ENCODE measurements around the gene KREMEN1. TPM values are rescaled to one million over a fixed set of nuclear protein-coding genes. Genes with fewer than 3 reads are reported as not detected.

Gene KREMEN1
- total and polyA plus RNA-seq, 8 donors: 5.4 to 34.5 (median 11.6) TPM

DNA sequence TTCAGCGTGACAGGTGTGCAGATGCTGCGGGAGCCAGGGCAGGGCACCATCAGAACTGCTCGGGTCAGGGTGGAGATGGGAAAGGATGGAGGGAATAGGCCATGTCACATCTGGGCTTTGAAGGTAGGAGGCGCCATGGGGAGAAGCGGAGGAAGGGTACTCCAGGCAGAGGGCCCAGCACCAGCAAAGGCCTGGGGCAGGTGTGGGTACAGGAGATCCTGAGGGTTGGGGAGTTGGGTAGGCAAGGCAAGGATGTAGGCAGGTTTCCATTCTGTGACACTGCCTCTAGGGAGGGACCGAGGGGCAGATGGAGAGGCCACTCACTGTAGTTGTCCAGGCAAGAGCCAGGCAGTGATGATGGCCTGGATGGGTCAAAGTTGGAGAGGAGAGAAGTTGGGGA, 141.4 kb downstream of the KREMEN1 start:
- Histone ChIP-seq H3K27ac (no peak overlapping the region), H3K9me3 (no peaks in the 10 kb centered on the region), H3K36me3 (no peaks in the 10 kb centered on the region), H3K4me1 (peaks cover under 1 to 11% (median 9%) of the 10 kb centered on the region in 4 donors), H3K27me3 (no peaks in the 10 kb centered on the region), H3K4me3 (no peak overlapping the region)
- intact Hi-C loops (cut with DNase I; ENCODE audit: low total_unique reads): no loop called here
- TF ChIP-seq EP300 (IDR thresholded peaks at IDR 0.05): no peak
- TF ChIP-seq, protein P1, sequence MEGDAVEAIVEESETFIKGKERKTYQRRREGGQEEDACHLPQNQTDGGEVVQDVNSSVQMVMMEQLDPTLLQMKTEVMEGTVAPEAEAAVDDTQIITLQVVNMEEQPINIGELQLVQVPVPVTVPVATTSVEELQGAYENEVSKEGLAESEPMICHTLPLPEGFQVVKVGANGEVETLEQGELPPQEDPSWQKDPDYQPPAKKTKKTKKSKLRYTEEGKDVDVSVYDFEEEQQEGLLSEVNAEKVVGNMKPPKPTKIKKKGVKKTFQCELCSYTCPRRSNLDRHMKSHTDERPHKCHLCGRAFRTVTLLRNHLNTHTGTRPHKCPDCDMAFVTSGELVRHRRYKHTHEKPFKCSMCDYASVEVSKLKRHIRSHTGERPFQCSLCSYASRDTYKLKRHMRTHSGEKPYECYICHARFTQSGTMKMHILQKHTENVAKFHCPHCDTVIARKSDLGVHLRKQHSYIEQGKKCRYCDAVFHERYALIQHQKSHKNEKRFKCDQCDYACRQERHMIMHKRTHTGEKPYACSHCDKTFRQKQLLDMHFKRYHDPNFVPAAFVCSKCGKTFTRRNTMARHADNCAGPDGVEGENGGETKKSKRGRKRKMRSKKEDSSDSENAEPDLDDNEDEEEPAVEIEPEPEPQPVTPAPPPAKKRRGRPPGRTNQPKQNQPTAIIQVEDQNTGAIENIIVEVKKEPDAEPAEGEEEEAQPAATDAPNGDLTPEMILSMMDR (IDR thresholded peaks at IDR 0.05): no peak
- no peak for TF ChIP-seq POLR2AphosphoS5 (IDR thresholded peaks at IDR 0.05)
- no peak for TF ChIP-seq POLR2A (IDR thresholded peaks at IDR 0.05)
- 91 to 97% (median 93%) methylated on average over 6 of the region's 6 CpGs for WGBS, 5 donors
- peak in 1 of 2 donors; percentile 1 for DNase-seq

DNA sequence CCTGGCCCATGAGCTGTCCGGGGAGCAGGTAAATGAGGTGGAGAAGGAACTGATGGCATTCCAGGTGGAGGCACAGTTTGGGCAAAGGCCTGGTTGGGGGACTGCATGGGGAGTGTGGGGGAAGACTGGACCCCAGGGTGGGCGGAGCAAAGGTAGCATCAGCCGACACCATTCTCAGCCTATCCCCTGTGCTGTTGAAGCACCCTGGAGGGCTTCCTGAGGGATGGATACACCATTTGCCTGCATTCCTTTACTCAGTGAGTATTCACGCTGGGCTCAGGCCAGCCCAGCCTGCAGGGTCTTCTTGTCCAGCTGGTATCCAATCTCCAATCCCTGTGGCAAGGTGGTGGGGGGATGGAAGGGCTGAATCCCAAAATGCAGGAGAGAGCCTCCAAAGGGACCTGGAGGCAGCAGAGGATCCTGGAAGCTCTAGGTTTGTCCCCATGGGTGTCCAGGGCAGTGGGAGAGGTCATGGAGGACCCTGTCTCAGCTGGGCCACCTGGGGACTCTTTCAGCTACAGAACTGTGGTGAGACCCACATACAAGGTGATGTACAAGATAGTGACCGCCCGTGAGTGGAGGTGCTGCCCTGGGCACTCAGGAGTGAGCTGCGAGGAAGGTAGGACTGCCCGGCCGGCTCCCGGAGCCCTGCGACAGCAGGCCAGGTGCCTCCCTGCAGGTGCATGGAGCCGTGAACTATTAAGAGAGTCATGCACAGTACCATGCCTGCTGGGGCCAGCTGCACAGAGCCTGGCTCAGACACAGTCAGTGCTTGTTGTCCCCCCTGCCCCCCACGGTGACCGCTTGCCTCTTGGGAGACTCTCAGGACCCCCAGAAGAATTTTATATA, 142.4 kb downstream of the KREMEN1 start:
- H3K4me3 ChIP-seq: no peak overlapping the region
- no peak overlapping the region for H3K27ac ChIP-seq
- peak in 1 of 2 donors; percentile 2 for DNase-seq
- H3K36me3 ChIP-seq: no peaks in the 10 kb centered on the region
- intact Hi-C loops (cut with DNase I; ENCODE audit: low total_unique reads): no loop called here
- WGBS, 5 donors: 91 to 95% (median 94%) methylated on average over 5 to 14 of the region's 14 CpGs
- TF ChIP-seq EP300 (IDR thresholded peaks at IDR 0.05) (no peak), POLR2A (IDR thresholded peaks at IDR 0.05) (no peak), POLR2AphosphoS5 (IDR thresholded peaks at IDR 0.05) (no peak)
- TF ChIP-seq, protein P1 (IDR thresholded peaks at IDR 0.05): no peak
- H3K9me3 ChIP-seq: no peaks in the 10 kb centered on the region
- H3K4me1 ChIP-seq: peaks cover 5 to 17% (median 16%) of the 10 kb centered on the region in 4 donors
- no peaks in the 10 kb centered on the region for H3K27me3 ChIP-seq

DNA sequence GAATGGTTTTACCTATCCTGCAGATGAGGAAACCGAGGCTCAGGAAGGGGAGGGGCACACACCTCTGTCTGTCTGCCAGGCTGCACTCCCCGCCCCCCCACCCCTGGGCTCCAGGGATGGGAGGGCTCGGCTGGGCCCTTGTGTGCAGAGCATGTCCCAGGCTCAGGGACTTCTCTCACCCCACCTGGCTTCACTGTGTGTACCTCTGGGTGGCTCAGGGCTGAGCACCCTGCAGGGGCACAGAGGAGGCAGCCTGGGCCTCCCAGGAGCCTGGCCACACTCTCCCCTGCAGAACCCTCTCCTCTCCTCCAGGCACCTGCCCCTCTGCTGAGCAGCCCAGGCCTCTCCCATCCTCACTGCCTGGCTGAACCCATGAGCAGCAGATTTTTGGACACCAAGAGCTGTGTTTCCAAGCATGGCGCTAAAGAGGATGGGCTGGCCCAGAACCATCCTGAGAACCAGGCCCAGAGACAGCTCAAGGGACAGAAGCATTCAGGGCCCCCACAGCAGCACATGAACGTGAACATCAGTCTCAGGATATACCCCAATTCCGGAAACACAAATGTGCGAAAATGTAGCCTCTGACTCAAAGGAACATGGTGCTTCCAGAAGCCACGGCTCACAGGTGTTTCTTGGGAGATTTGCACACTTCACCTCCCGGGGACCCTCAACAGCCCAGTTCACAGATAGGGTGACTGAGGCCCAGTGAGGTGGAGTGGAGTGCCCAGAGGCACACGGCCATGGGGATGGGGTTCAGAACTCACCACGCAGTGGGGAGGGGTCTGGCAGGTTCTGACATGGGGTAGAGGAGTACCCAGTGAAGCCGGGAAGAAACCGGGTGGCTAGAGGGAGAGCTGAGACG, 143.4 kb downstream of the KREMEN1 start:
- Histone ChIP-seq H3K27ac (peak overlapping the region in 2 of 5 donors; percentile 1 to 40), H3K4me1 (peaks cover 11 to 27% (median 25%) of the 10 kb centered on the region in 4 donors), H3K36me3 (no peaks in the 10 kb centered on the region), H3K9me3 (no peaks in the 10 kb centered on the region), H3K4me3 (no peak overlapping the region), H3K27me3 (no peaks in the 10 kb centered on the region)
- WGBS, 5 donors: 70 to 87% (median 85%) methylated on average over 10 to 14 of the region's 14 CpGs
- TF ChIP-seq POLR2AphosphoS5 (IDR thresholded peaks at IDR 0.05) (no peak), POLR2A (IDR thresholded peaks at IDR 0.05) (no peak), EP300 (IDR thresholded peaks at IDR 0.05) (no peak)
- TF ChIP-seq, protein P1 (IDR thresholded peaks at IDR 0.05): no peak
- no peak for DNase-seq
- intact Hi-C loops (cut with DNase I; ENCODE audit: low total_unique reads): no loop called here
